NCI-H526 treated with DMSO at 0.1 percent for 48 hours (cell line): ENCODE results near the gene DERL3.

Experiments used
- DNase-seq: peaks from one replicate; lab custom pipeline; 2025; lab: John Stamatoyannopoulos, UW

Gene DERL3

DNA sequence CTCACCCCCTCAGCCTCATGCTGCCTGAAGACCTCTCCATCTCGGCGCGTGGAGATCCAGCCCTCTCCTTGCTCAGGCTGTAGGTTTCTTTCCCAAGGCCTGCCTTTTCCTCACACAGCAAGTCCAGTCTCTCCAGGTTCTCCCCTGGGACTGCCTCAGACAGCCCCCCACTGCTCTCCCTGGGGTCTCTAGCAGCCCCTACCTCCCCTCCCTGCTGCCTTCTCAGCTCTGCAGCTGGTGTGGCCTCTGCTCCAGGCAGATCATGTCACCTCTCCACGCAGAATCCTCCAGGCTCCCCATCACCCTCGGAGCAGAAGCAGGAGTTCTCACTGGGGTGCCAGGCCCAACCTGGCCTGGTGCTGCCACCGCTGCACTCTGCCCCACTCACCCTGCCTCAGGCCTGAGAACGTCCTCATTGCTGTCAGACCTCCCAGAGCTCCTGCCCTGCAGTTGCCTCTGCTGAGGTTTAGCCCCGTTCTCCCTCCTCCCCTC, 36.9 kb downstream of the DERL3 start:
- no peak for DNase-seq

DNA sequence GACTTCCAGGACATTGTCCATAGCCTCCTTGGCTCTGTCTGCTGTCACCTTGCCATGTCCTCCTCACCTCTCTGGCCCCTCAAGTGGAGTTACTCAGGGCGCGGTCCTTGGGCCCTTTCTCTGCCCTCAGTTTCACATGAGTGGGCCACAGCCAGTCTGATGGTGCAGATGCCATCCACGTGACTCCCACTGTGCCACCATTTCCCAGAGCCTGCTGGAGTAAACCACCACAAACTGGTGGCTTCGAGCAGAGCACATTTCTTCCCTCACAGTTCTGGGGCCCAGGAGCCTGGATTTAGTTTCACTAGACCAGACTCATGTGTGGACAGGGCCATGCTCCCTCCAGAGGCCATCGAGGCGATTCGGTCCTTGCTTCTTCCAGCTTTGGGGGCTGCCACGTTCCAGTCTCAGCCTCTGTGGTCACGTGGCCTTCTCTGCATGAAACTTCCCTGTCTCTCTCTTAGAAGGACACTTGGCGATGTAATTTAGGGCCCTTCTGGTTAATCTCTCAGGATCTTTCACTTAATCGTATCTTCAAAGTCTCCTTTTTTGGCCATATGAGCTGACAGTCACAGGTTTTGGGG, 37.5 kb downstream of the DERL3 start:
- DNase-seq: no peak

DNA sequence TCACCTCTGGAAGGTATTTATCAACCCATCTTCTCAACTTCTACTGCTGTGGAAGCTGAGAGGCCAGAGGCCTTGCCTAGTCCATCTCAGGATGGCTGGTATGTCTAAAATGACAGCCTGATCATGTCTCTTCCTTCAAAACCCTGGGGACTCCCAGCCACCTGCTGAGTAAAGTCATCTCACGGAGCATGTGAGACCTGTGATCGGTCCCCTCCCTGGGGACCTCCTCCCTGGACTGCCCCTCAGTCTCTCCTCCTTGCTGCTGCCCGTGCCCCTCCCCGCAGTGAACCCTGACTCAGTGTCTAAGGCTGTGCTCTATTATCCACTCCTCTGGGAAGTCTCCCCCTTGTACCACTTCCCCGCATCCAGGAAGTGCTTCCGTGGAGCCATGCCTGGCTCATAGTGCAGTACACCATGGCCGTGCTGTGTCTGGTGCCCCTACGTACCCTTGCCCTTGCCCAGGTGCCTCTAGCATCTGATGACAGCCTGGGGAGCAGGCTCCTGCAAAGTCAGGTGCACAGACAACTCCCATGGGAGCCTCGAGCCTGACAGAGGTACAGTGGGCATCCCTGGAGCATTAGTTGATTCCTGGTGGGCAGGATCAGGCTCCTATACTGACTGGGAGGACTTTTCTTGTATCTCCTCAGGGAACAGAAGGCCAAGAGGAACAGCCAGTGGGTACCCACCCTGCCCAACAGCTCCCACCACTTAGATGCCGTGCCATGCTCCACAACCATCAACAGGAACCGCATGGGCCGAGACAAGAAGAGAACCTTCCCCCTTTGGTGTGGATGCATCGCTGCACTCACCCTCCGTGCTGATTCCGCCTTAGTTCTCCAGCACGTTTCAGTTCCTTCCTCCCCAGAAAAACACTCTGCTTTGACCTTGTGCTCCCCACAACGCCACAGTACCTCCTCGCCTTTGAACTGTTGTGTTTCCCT, 38.2 kb downstream of the DERL3 start:
- no peak for DNase-seq

DNA sequence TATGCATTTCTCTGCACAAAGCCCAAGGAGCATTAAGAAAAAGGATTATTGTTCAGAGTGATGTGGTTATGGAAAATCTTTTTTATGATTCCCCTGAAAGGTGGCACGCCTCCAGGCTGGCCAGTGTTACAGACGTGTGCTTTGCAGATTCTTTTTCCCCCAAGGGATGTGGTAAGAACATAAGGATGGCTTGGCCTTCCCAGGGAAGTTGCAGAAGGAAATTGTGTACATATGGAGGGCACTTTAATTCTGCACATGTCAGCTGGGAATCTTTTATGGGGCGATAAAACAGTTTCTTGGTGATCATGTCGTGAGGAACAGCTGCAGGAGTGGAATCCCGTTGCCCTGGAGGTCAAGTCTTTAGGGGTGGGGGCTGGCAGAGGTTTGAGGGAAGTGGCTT, 42.3 kb downstream of the DERL3 start:
- no peak for DNase-seq

DNA sequence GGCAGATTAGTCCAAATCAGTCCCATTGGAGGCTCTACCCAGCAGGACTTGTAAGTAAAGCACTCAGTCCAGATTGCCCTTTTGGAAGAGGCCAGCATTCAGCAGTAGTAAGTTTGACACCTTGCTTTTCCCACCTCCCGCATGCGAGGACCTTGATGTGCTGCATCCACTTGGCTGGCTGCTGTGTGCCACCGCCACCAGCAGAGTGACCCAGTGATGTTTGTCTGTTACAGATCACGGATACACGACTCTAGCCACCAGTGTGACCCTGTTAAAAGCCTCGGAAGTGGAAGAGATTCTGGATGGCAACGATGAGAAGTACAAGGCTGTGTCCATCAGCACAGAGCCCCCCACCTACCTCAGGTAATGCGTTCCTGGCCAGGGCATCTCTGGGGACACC, 45.5 kb downstream of the DERL3 start:
- no peak for DNase-seq

DNA sequence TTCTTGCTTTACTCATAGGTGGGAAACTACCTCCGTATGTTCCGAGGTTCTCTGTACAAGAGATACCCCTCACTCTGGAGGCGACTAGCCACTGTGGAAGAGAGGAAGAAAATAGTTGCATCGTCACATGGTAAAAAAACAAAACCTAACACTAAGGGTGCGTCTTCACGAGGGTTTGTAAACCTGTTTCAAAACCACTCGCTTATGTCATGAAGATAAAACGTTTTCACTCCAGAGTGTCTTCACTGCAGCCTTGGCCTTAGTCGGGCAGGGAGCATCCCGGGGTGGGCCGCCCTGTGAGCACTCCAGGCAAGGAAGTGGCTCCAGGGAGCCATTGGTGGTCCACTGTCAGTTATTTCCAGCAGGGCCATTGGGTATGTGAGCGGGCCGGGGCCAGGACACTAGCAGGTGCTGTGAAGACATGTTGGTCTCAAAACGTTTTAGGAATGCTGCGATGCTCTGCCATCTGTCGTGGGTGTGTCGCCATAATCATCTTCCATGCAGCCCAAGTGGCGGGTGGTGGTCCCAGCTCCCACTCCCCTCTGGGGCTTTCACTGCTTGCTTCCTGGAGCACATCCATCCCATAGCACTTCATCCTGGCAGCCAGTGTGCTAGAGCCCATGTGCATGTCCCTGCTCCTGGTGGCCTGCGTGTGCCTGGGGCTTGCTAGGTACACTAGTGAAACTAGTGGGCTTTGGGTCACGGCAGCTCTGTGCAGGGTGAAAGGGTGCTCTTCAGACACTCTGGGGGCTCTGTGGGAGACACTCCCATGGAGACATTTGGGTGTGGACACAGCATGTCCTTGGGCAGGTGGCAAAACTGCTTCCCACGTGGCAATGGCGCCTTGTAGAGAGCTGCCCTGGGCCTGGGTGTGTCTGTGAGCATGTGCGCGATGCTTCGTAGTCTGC, 46.8 kb downstream of the DERL3 start:
- no peak for DNase-seq

DNA sequence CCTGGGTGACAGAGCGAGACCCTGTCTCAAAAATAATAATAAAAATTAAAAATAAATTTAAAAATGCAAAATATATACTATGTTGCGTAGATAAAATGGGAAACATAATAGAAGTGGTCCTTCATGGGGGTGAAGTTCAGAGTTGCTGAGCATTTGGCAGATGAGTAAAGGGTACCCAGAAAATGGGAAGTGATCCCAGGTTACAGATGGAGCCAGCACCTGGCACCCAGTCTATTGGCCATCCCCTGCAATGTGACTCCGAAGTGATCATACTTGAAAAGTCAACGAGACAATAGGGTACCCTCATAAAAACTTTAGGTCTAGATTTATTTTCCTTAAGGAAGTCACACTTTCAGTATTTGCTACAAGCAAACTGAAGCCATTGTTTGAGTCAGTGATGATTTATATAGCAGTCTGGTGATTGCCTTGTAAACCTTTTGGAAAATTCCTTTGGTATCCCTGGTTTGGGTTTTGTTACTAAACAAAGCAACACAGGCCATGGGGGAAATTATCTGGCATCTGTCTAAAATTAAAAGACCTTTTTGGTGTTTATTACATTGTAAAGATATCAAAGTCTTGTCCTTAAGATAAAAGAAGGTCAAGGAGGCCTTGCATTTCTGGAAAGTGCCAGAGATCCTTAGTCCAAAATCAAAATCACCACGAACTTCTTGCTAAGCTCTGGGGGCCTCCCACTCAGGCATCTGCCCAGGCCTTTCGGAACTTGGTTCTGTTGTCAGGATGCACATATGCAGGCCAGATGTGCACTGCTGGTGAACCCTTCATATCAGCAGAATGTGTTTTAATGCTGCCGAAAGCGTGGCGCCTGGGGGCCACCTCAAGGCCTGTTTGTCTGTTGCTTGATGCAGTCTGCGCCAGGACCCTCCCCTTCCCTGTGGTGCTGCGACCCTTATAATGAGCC, 47.7 kb downstream of the DERL3 start:
- DNase-seq: no peak

DNA sequence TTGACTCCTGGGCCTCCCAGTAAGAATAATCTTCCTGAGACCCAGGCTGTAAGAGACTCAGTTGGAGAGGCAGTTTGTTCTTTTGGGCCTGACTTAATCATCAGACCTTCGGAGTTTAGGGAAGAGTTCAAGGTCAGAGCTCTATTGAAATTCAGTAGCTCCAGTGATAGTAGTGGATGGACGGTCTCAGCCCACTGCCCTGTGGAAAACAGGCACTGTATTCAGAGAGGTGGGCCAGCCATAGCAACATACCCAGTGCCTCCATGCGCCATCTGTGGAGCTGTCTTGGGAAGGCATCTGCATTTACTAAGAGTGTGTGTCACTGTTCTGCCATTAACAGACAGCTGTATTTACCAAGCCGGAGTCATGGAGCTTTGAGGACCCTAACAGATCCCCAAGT, 49.2 kb downstream of the DERL3 start:
- DNase-seq: no peak

DNA sequence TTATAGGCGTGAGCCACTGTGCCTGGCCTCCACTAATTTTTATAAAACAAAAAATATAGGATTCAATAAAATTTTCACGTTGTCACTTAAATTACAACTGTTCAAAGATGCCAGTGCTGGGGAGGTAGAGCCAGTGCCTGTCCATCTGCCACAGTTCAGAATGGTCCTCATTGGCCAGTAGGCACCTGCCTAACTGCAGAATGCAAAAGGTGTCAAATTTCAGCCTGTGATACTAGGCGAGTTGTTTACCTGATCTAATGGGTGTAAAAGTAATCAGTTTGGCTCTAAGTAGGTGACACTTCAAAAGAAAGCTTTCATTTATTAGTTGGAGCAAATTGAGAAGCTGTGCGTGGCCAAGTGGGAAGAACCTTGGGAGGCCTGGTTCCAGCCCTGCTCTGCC, 49.7 kb downstream of the DERL3 start:
- no peak for DNase-seq

DNA sequence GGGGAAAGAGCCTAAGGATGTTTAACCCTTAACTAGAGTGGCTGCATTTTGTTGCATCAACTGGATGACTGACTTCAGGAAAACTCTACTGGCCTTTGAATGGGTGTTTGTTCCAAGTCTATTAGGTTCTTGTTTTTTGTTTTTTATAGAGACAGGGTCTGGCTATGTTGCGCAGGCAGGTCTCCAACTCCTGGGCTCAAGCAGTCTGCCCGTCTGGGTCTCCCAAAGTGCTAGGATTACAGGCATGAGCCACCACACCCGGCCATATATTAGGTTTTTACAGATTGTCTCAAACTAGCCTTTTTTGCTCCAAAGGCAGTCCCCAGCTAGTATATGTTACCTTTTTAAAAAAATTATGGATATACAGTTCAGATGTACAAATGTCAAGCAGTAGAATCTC, 50.9 kb downstream of the DERL3 start:
- no peak for DNase-seq

DNA sequence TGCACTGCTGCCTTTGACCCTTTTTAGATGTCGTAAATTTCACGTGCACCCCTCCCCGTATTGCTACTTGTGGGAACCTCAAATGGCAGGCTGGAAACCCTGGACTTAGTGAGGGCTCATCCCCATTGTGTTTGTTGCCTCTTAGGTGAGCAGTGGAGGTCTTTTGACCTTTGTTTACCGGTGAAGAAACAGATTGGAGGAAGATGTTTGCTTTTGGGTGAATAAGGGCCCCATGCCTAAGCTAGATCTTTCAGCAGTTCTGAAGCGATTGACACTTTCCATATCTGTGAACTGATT, 51.3 kb downstream of the DERL3 start:
- DNase-seq: no peak

DNA sequence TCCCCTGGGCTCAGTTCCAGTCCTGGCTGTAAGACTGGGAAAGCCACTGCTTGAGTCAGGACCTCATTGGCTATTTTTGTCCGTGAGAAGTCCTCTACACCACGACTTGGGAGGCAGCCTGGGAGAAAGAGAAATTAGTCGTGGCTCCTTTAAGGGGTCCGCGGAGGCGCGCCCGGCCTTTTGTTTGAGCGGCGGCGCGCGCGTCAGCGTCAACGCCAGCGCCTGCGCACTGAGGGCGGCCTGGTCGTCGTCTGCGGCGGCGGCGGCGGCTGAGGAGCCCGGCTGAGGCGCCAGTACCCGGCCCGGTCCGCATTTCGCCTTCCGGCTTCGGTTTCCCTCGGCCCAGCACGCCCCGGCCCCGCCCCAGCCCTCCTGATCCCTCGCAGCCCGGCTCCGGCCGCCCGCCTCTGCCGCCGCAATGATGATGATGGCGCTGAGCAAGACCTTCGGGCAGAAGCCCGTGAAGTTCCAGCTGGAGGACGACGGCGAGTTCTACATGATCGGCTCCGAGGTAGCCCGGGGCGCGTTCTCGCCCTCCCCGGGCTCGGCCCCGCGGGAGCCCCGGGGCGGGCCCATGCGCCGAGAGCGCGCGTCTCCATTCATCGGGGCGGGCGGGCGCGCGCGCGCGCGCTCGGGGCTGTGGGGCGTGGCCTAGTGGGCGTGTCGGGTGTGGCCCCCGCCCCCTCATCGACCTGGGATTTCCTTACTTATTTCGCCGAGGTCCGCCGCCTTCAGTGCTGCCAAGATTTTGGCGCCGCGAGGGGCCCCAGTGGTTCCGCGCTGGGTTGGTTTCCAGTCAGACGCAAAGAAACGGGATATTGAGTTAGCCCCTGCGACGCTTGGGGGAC, 51.8 kb downstream of the DERL3 start, which contains the start of gene SMARCB1:
Gene SMARCB1 (plus strand): TSS at position 215 of the 848 bp plus-strand sequence. CDS start 204 bp downstream, at position 419.
- peak; percentile 51 for DNase-seq

DNA sequence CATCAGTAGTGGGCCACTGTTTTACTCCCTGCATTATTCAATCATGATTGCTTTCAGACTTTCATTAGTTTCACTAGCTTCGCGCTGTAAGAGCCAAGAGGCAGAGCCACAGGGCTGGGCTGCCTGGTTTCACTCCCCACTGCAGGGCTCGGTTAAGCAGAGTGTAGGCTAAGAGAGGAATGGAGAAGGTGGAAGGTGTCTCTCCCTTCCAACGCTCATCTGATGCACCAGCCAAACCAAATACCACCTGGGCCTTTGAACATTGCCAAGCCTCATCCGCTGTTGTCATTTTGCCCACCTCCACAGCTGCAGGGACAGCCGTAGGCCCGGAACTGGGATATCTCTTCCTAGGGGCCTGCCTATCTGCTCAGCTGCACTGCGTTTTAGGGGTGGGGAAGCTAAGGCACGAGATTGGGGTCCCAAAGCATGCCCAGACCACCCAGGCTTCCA, 52.5 kb downstream of the DERL3 start:
- no peak for DNase-seq
